C4-2B (cell line): ENCODE data around the gene KCNN2.

Experiments used
- ZFX ChIP-seq: fragments of 450-650 bp; IDR thresholded peaks from 2 replicates; pipeline ENCODE4 v1.6.1; 2017
- TF ChIP-seq, protein P1 (sequence below): fragments of 450-650 bp; conservative IDR thresholded peaks from 2 replicates; pipeline ENCODE4 v1.5.1; 2017; ENCODE audit warnings: mild to moderate bottlenecking

GRCh38 chr5:114471529-114471928 lies 109.7 kb downstream of the KCNN2 start:
- TF ChIP-seq, protein P1, sequence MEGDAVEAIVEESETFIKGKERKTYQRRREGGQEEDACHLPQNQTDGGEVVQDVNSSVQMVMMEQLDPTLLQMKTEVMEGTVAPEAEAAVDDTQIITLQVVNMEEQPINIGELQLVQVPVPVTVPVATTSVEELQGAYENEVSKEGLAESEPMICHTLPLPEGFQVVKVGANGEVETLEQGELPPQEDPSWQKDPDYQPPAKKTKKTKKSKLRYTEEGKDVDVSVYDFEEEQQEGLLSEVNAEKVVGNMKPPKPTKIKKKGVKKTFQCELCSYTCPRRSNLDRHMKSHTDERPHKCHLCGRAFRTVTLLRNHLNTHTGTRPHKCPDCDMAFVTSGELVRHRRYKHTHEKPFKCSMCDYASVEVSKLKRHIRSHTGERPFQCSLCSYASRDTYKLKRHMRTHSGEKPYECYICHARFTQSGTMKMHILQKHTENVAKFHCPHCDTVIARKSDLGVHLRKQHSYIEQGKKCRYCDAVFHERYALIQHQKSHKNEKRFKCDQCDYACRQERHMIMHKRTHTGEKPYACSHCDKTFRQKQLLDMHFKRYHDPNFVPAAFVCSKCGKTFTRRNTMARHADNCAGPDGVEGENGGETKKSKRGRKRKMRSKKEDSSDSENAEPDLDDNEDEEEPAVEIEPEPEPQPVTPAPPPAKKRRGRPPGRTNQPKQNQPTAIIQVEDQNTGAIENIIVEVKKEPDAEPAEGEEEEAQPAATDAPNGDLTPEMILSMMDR = no peak
- TF ChIP-seq ZFX = no peak
